Measurements from ENCODE around the gene SLC13A3. TPM values are rescaled to one million over a fixed set of nuclear protein-coding genes. Genes with fewer than 3 reads are reported as not detected.

Gene SLC13A3
- total RNA-seq, 1 donor from 2014 or later = not detected

- no peak for TF ChIP-seq CTCF (IDR thresholded peaks at IDR 0.05)
- H3K27me3 ChIP-seq = no peaks in the 10 kb centered on the region
- intact Hi-C loops (cut with DNase I) = no loop called here
- no peak for DNase-seq (ENCODE audit: low spot score in 2 of 2)
- no peak overlapping the region for H3K27ac ChIP-seq
- no peak overlapping the region for H3K4me3 ChIP-seq
- H3K9me3 ChIP-seq = no peaks in the 10 kb centered on the region
- no peaks in the 10 kb centered on the region for H3K4me1 ChIP-seq
- no peaks in the 10 kb centered on the region for H3K36me3 ChIP-seq
These were observed 43.3 kb downstream of the SLC13A3 start for GRCh38 chr20:46607849-46608497.

DNA sequence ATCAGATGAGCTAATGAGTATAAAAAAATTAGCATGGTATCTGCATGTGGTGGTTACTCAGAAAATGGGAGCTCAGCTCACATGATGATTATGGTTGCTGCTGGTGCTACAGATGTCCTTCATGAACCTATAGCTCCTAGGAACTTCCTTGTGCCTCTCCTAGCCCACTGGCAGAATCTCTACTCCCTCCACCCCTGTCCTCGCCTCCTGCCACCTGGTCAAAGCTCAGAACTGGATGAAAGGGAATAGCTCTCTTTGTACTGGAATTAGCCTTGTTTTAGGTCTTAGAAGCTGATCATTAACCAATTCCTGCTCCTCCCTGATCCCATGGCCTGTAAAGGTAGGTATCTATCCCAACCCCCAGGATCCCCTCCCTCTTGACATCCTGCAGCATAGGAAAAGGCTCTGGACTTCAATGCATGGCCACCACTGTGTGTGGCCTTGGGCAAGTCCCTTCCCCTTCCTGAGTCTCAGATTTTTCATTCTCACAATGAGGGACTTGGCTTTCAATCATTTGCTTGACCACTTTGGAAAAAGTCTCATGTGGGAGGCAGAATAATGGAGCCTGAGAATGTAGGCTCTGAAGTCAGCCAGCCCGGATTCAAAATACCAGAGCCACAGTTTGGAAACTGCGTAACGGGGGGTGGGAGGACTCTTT is 43.9 kb downstream of the SLC13A3 start:
- TF ChIP-seq CTCF (IDR thresholded peaks at IDR 0.05) = no peak
- Histone ChIP-seq H3K4me3 (no peak overlapping the region), H3K4me1 (no peaks in the 10 kb centered on the region), H3K36me3 (no peaks in the 10 kb centered on the region), H3K9me3 (no peaks in the 10 kb centered on the region), H3K27me3 (no peaks in the 10 kb centered on the region), H3K27ac (no peak overlapping the region)
- intact Hi-C loops (cut with DNase I) = no loop called here
- no peak for DNase-seq (ENCODE audit: low spot score in 2 of 2)

DNA sequence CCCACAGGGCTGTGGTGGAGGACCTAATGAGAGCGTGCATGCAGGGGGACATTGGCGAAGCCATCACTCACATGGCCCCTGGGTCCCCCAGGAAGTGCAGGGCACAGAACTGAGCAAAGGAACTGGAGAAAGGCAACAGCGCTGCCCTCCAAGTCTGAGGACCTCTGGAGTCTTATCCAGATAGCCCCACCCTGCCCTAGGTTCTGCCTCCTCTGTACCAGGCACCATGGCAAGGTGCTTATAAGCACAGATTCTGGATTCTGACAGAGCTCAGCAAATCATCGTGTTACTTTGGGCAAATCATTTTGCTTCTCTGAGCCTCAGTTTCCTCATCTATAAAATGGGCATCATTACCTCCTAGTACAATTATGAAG is 44.5 kb downstream of the SLC13A3 start:
- H3K36me3 ChIP-seq = no peaks in the 10 kb centered on the region
- no peaks in the 10 kb centered on the region for H3K27me3 ChIP-seq
- no peaks in the 10 kb centered on the region for H3K4me1 ChIP-seq
- intact Hi-C loops (cut with DNase I) = no loop called here
- H3K9me3 ChIP-seq = no peaks in the 10 kb centered on the region
- no peak overlapping the region for H3K4me3 ChIP-seq
- TF ChIP-seq CTCF (IDR thresholded peaks at IDR 0.05) = no peak
- DNase-seq (ENCODE audit: low spot score in 2 of 2) = no peak
- H3K27ac ChIP-seq = no peak overlapping the region

GRCh38 chr20:46605978-46606816 is 45.1 kb downstream of the SLC13A3 start:
- intact Hi-C loops (cut with DNase I) = no loop called here
- no peaks in the 10 kb centered on the region for H3K27me3 ChIP-seq

GRCh38 chr20:46605181-46605580 is 46.1 kb downstream of the SLC13A3 start:
- TF ChIP-seq CTCF (IDR thresholded peaks at IDR 0.05) = no peak
- no peak overlapping the region for H3K4me3 ChIP-seq
- H3K9me3 ChIP-seq = no peaks in the 10 kb centered on the region
- DNase-seq (ENCODE audit: low spot score in 2 of 2) = no peak
- no peaks in the 10 kb centered on the region for H3K4me1 ChIP-seq
- intact Hi-C loops (cut with DNase I) = no loop called here
- H3K36me3 ChIP-seq = no peaks in the 10 kb centered on the region
- no peaks in the 10 kb centered on the region for H3K27me3 ChIP-seq
- no peak overlapping the region for H3K27ac ChIP-seq

More at GRCh38 chr20:46605978-46606816, 45.1 kb downstream of the SLC13A3 start:
- Histone ChIP-seq H3K4me3 (no peak overlapping the region), H3K4me1 (no peaks in the 10 kb centered on the region), H3K27ac (no peak overlapping the region), H3K36me3 (no peaks in the 10 kb centered on the region), H3K9me3 (no peaks in the 10 kb centered on the region)
- no peak for DNase-seq (ENCODE audit: low spot score in 2 of 2)
- TF ChIP-seq CTCF (IDR thresholded peaks at IDR 0.05) = no peak

Data from ascending aorta (tissue), 2 donors.